Colonic mucosa (tissue), 4 donors: ENCODE data around the gene CCDC142. TPM values are rescaled to one million over a fixed set of nuclear protein-coding genes. Genes with fewer than 3 reads are reported as not detected.
A peak's percentile ranks its signal among the peaks of the same experiment; 100 is the strongest.

Experiments
- DNase-seq: peaks from one replicate; pipeline ENCODE4 v3.0.0-alpha.2; 2020
- H3K27ac ChIP-seq: fragments of 200-600 bp; one replicate; pipeline ENCODE4 v1.8.0; 2021
- H3K27me3 ChIP-seq: fragments of 200-600 bp; one replicate; pipeline ENCODE4 v1.8.0; 2021
- H3K36me3 ChIP-seq: fragments of 200-600 bp; one replicate; pipeline ENCODE4 v1.8.0; 2021
- H3K4me1 ChIP-seq: fragments of 200-600 bp; one replicate; pipeline ENCODE4 v1.8.0; 2021; ENCODE audit warnings: mild to moderate bottlenecking
- H3K4me3 ChIP-seq: fragments of 200-600 bp; one replicate; pipeline ENCODE4 v1.8.0; 2021
- H3K9ac ChIP-seq, 2 donors: one replicate each; pipeline ENCODE4 v1.7.0; 2013; ENCODE audit warnings: control low read depth in 2 of 2, low read depth in 2 of 2, low read length in 2 of 2
- H3K9me3 ChIP-seq: fragments of 200-600 bp; one replicate; pipeline ENCODE4 v1.8.0; 2021
- CTCF ChIP-seq: fragments of 200-600 bp; IDR thresholded peaks from one replicate; pipeline ENCODE4 v1.8.0; 2022; ENCODE audit warnings: antibody characterized with exemption, mild to moderate bottlenecking
- intact Hi-C: fragments of 100-400 bp; cut with DNase I; formaldehyde crosslinking; loops from one replicate; pipeline ENCODE4 v1.14.1; 2022
- total RNA-seq, 2 donors: library from RNA; stranded (reverse); fragmentation: NEBNext Ultra II Directional in 1 of 2; extraction: Animal tissue kit (Norgen Biotek cat#: 25700) in 1 of 2; gene quantifications; one replicate each; pipeline ENCODE4 v1.2.1, GENCODE V29; 2021
- donor health status: healthy.
- donor health status: DM: no; HTN: no; CAD: no.
- donor health status: DM: no; HTN: no; CAD: no.

Gene CCDC142
- total RNA-seq, 2 donors from 2014 or later: 14.5 to 28.3 TPM

GRCh38 chr2:74525717-74526648 is 43.2 kb upstream of the CCDC142 start, which contains the start of gene DQX1:
TSS of gene DQX1 (minus strand) at chr2:74526231. CDS start at chr2:74525729, 502 bp downstream.
- intact Hi-C loops: no loop called here
- Histone ChIP-seq H3K4me1 (no peaks in the 10 kb centered on the region), H3K27me3 (no peaks in the 10 kb centered on the region), H3K36me3 (peaks cover 9% of the 10 kb centered on the region), H3K9ac (peak within 1 kb of the TSS in 1 of 2 donors; percentile 80), H3K4me3 (peak within 1 kb of the TSS; percentile 16), H3K27ac (no peak within 1 kb of the TSS), H3K9me3 (no peaks in the 10 kb centered on the region)
- DNase-seq: peak; percentile 87
- TF ChIP-seq CTCF: no peak

GRCh38 chr2:74524955-74525716 is 42.3 kb upstream of the CCDC142 start:
- H3K9me3 ChIP-seq: no peaks in the 10 kb centered on the region
- H3K27ac ChIP-seq: no peak overlapping the region
- no peaks in the 10 kb centered on the region for H3K27me3 ChIP-seq
- intact Hi-C loops: no loop called here
- no peak for DNase-seq
- TF ChIP-seq CTCF: no peak
- H3K4me3 ChIP-seq: peak overlapping the region; percentile 16
- peak overlapping the region in 1 of 2 donors; percentile 80 for H3K9ac ChIP-seq
- H3K4me1 ChIP-seq: no peaks in the 10 kb centered on the region
- peaks cover 9% of the 10 kb centered on the region for H3K36me3 ChIP-seq

- no peak overlapping the region for H3K4me3 ChIP-seq
- no peak for TF ChIP-seq CTCF
- peaks cover 9% of the 10 kb centered on the region for H3K36me3 ChIP-seq
- H3K27ac ChIP-seq: no peak overlapping the region
- no peak for DNase-seq
- intact Hi-C loops: no loop called here
- H3K4me1 ChIP-seq: no peaks in the 10 kb centered on the region
- no peaks in the 10 kb centered on the region for H3K27me3 ChIP-seq
- no peaks in the 10 kb centered on the region for H3K9me3 ChIP-seq
- H3K9ac ChIP-seq: no peak overlapping the region
These were observed 41.2 kb upstream of the CCDC142 start for GRCh38 chr2:74524005-74524404.

GRCh38 chr2:74522516-74522915 is 39.7 kb upstream of the CCDC142 start:
- TF ChIP-seq CTCF: no peak
- Histone ChIP-seq H3K27me3 (no peaks in the 10 kb centered on the region), H3K4me1 (no peaks in the 10 kb centered on the region), H3K36me3 (peaks cover 9% of the 10 kb centered on the region), H3K27ac (no peak overlapping the region), H3K9ac (no peak overlapping the region), H3K9me3 (no peaks in the 10 kb centered on the region), H3K4me3 (no peak overlapping the region)
- DNase-seq: no peak
- intact Hi-C loops: no loop called here

- no peak for TF ChIP-seq CTCF
- Histone ChIP-seq H3K9me3 (no peaks in the 10 kb centered on the region), H3K4me3 (no peak overlapping the region), H3K4me1 (peaks cover 18% of the 10 kb centered on the region), H3K36me3 (no peaks in the 10 kb centered on the region), H3K27ac (no peak overlapping the region), H3K27me3 (peaks cover 50% of the 10 kb centered on the region), H3K9ac (no peak overlapping the region)
- no peak for DNase-seq
- intact Hi-C loops: no loop called here
These were observed 33.9 kb upstream of the CCDC142 start for GRCh38 chr2:74516650-74517049.
